ENCODE data around the gene RNF4.
"Not testable (repeated sequence)": the region's sequence is repeated elsewhere in the genome, so short reads cannot be mapped to it uniquely, and the experiment has no call there.

Gene RNF4

GRCh38 chr4:2510351-2511259 is 41.7 kb downstream of the RNF4 start:
- Histone ChIP-seq H3K9me3 (ENCODE audit: insufficient read depth, low read length) (no peaks in the 10 kb centered on the region), H3K4me3 (ENCODE audit: insufficient read length, low read depth) (no peak overlapping the region), H3K36me3 (ENCODE audit: insufficient read depth, insufficient read length, low read length) (peaks cover 88% of the 10 kb centered on the region), H3K4me1 (ENCODE audit: insufficient read depth, insufficient read length) (peaks cover 8% of the 10 kb centered on the region), H3K9ac (ENCODE audit: insufficient read length, low read depth) (no peak overlapping the region), H3K27me3 (ENCODE audit: insufficient read depth, insufficient read length) (no peaks in the 10 kb centered on the region)
- DNase-seq (ENCODE audit: low read depth, low spot score): no peak
- TF ChIP-seq SUZ12 (IDR thresholded peaks at IDR 0.05; ENCODE audit: extremely low read depth, insufficient read depth, insufficient read length) (no peak), ZNF274 (IDR thresholded peaks at IDR 0.05; ENCODE audit: low read depth, low read length) (no peak), YY1 (IDR thresholded peaks at IDR 0.05; ENCODE audit: insufficient read depth, insufficient read length) (no peak)

GRCh38 chr4:2511645-2512131 is 42.8 kb downstream of the RNF4 start:
- no peaks in the 10 kb centered on the region for H3K27me3 ChIP-seq (ENCODE audit: insufficient read depth, insufficient read length)
- peaks cover 8% of the 10 kb centered on the region for H3K4me1 ChIP-seq (ENCODE audit: insufficient read depth, insufficient read length)
- DNase-seq (ENCODE audit: low read depth, low spot score): no peak
- no peak for TF ChIP-seq ZNF274 (IDR thresholded peaks at IDR 0.05; ENCODE audit: low read depth, low read length)
- no peak for TF ChIP-seq YY1 (IDR thresholded peaks at IDR 0.05; ENCODE audit: insufficient read depth, insufficient read length)
- TF ChIP-seq SUZ12 (IDR thresholded peaks at IDR 0.05; ENCODE audit: extremely low read depth, insufficient read depth, insufficient read length): no peak
- no peak overlapping the region for H3K9ac ChIP-seq (ENCODE audit: insufficient read length, low read depth)
- H3K4me3 ChIP-seq (ENCODE audit: insufficient read length, low read depth): no peak overlapping the region
- no peaks in the 10 kb centered on the region for H3K9me3 ChIP-seq (ENCODE audit: insufficient read depth, low read length)
- H3K36me3 ChIP-seq (ENCODE audit: insufficient read depth, insufficient read length, low read length): peaks cover 88% of the 10 kb centered on the region

- DNase-seq (ENCODE audit: low read depth, low spot score): no peak
- Histone ChIP-seq H3K9ac (ENCODE audit: insufficient read length, low read depth) (no peak overlapping the region), H3K36me3 (ENCODE audit: insufficient read depth, insufficient read length, low read length) (peaks cover 84% of the 10 kb centered on the region), H3K4me3 (ENCODE audit: insufficient read length, low read depth) (no peak overlapping the region), H3K4me1 (ENCODE audit: insufficient read depth, insufficient read length) (peaks cover 8% of the 10 kb centered on the region), H3K9me3 (ENCODE audit: insufficient read depth, low read length) (no peaks in the 10 kb centered on the region), H3K27me3 (ENCODE audit: insufficient read depth, insufficient read length) (no peaks in the 10 kb centered on the region)
- TF ChIP-seq ZNF274 (IDR thresholded peaks at IDR 0.05; ENCODE audit: low read depth, low read length) (no peak), YY1 (IDR thresholded peaks at IDR 0.05; ENCODE audit: insufficient read depth, insufficient read length) (no peak), SUZ12 (IDR thresholded peaks at IDR 0.05; ENCODE audit: extremely low read depth, insufficient read depth, insufficient read length) (no peak)
Measured at GRCh38 chr4:2512396-2513135, 43.7 kb downstream of the RNF4 start.

- not testable (repeated sequence) for H3K9ac ChIP-seq (ENCODE audit: insufficient read length, low read depth); H3K4me1 ChIP-seq (ENCODE audit: insufficient read depth, insufficient read length); DNase-seq (ENCODE audit: low read depth, low spot score); H3K4me3 ChIP-seq (ENCODE audit: insufficient read length, low read depth); H3K9me3 ChIP-seq (ENCODE audit: insufficient read depth, low read length); H3K27me3 ChIP-seq (ENCODE audit: insufficient read depth, insufficient read length)
- peaks cover 72% of the 10 kb centered on the region for H3K36me3 ChIP-seq (ENCODE audit: insufficient read depth, insufficient read length, low read length)
Measured at GRCh38 chr4:2514193-2514592, 45.3 kb downstream of the RNF4 start.

GRCh38 chr4:2514944-2515343 is 46.0 kb downstream of the RNF4 start:
- H3K9me3 ChIP-seq (ENCODE audit: insufficient read depth, low read length); DNase-seq (ENCODE audit: low read depth, low spot score); H3K9ac ChIP-seq (ENCODE audit: insufficient read length, low read depth); H3K27me3 ChIP-seq (ENCODE audit: insufficient read depth, insufficient read length); H3K4me3 ChIP-seq (ENCODE audit: insufficient read length, low read depth); H3K4me1 ChIP-seq (ENCODE audit: insufficient read depth, insufficient read length): not testable (repeated sequence)
- peaks cover 65% of the 10 kb centered on the region for H3K36me3 ChIP-seq (ENCODE audit: insufficient read depth, insufficient read length, low read length)

- DNase-seq (ENCODE audit: low read depth, low spot score): no peak
- no peak overlapping the region for H3K9ac ChIP-seq (ENCODE audit: insufficient read length, low read depth)
Measured at GRCh38 chr4:2515830-2516550, 47.1 kb downstream of the RNF4 start.

GRCh38 chr4:2516635-2517034 is 47.7 kb downstream of the RNF4 start:
- Histone ChIP-seq H3K9me3 (ENCODE audit: insufficient read depth, low read length) (no peaks in the 10 kb centered on the region), H3K4me1 (ENCODE audit: insufficient read depth, insufficient read length) (peaks cover 3% of the 10 kb centered on the region), H3K36me3 (ENCODE audit: insufficient read depth, insufficient read length, low read length) (peaks cover 51% of the 10 kb centered on the region), H3K9ac (ENCODE audit: insufficient read length, low read depth) (no peak overlapping the region), H3K27me3 (ENCODE audit: insufficient read depth, insufficient read length) (no peaks in the 10 kb centered on the region), H3K4me3 (ENCODE audit: insufficient read length, low read depth) (no peak overlapping the region)
- TF ChIP-seq ZNF274 (IDR thresholded peaks at IDR 0.05; ENCODE audit: low read depth, low read length): no peak
- TF ChIP-seq SUZ12 (IDR thresholded peaks at IDR 0.05; ENCODE audit: extremely low read depth, insufficient read depth, insufficient read length): no peak
- no peak for TF ChIP-seq YY1 (IDR thresholded peaks at IDR 0.05; ENCODE audit: insufficient read depth, insufficient read length)
- DNase-seq (ENCODE audit: low read depth, low spot score): no peak

More at GRCh38 chr4:2515830-2516550, 47.1 kb downstream of the RNF4 start:
- no peaks in the 10 kb centered on the region for H3K27me3 ChIP-seq (ENCODE audit: insufficient read depth, insufficient read length)
- TF ChIP-seq SUZ12 (IDR thresholded peaks at IDR 0.05; ENCODE audit: extremely low read depth, insufficient read depth, insufficient read length): no peak
- TF ChIP-seq YY1 (IDR thresholded peaks at IDR 0.05; ENCODE audit: insufficient read depth, insufficient read length): no peak
- no peak for TF ChIP-seq ZNF274 (IDR thresholded peaks at IDR 0.05; ENCODE audit: low read depth, low read length)
- H3K36me3 ChIP-seq (ENCODE audit: insufficient read depth, insufficient read length, low read length): peaks cover 54% of the 10 kb centered on the region
- H3K4me3 ChIP-seq (ENCODE audit: insufficient read length, low read depth): no peak overlapping the region
- H3K4me1 ChIP-seq (ENCODE audit: insufficient read depth, insufficient read length): peaks cover 3% of the 10 kb centered on the region
- no peaks in the 10 kb centered on the region for H3K9me3 ChIP-seq (ENCODE audit: insufficient read depth, low read length)
